OCI-LY3 (cell line): ENCODE results near the gene NPLOC4.
A peak's percentile ranks its signal among the peaks of the same experiment; 100 is the strongest.

Experiments
- H2AFZ ChIP-seq: fragments of 200-600, 300-600 bp; shearing (Covaris generic); 2 replicates; pipeline ENCODE4 v1.6.0; 2014; ENCODE audit warnings: antibody characterized with exemption, low read depth, low read length
- H3K27ac ChIP-seq: fragments of 200-600, 300-600 bp; sonication (generic); 2 replicates; pipeline ENCODE4 v1.5.1; 2014; ENCODE audit warnings: mild to moderate bottlenecking, low read length, moderate library complexity, mixed read lengths
- H3K27me3 ChIP-seq: fragments of 200-600, 300-600 bp; sonication (generic); 2 replicates; pipeline ENCODE4 v1.6.1; 2014; ENCODE audit warnings: low read depth, low read length, mixed read lengths
- H3K36me3 ChIP-seq: fragments of 200-600, 300-600 bp; sonication (generic); replicated peaks from 2 replicates; pipeline ENCODE3; 2014; ENCODE audit warnings: low read depth, low read length, mixed read lengths
- H3K4me1 ChIP-seq: fragments of 300-600, 200-600 bp; sonication (generic); 2 replicates; pipeline ENCODE4 v1.6.1; 2014; ENCODE audit warnings: low read length, mixed read lengths
- H3K4me2 ChIP-seq: fragments of 200-600, 300-600 bp; sonication (generic); 2 replicates; pipeline ENCODE4 v1.6.1; 2014; ENCODE audit warnings: low read length, mixed read lengths
- H3K4me3 ChIP-seq: fragments of 300-600, 200-600 bp; sonication (generic); 2 replicates; pipeline ENCODE4 v1.5.1; 2014; ENCODE audit warnings: antibody characterized with exemption, mild to moderate bottlenecking, low read length, moderate library complexity
- H3K79me2 ChIP-seq: fragments of 300-600, 200-600 bp; shearing (Covaris generic); 2 replicates; pipeline ENCODE4 v1.6.1; 2014; ENCODE audit warnings: mild to moderate bottlenecking, low read length, mixed read lengths
- H3K9ac ChIP-seq: fragments of 300-600, 200-600 bp; shearing (Covaris generic); 2 replicates; pipeline ENCODE4 v1.6.0; 2014; ENCODE audit warnings: mild to moderate bottlenecking, low read length, moderate library complexity
- H3K9me3 ChIP-seq: fragments of 200-600, 300-600 bp; shearing (Covaris generic); 2 replicates; pipeline ENCODE4 v1.6.1; 2014; ENCODE audit warnings: low read length, mixed read lengths; ENCODE audit not compliant: insufficient read depth
- H4K20me1 ChIP-seq: fragments of 200-600, 300-600 bp; sonication (generic); 2 replicates; pipeline ENCODE4 v1.6.1; 2016; ENCODE audit warnings: low read length, mixed read lengths; ENCODE audit not compliant: insufficient read depth
- EZH2phosphoT487 ChIP-seq: fragments of 200-600 bp; shearing (Covaris generic); IDR thresholded peaks from 2 replicates; pipeline ENCODE4 v1.6.1; 2018; ENCODE audit warnings: antibody characterized with exemption, mixed run types, low read depth
- TF ChIP-seq, protein P1 (sequence below): fragments of 200-600, 300-600 bp; sonication (generic); IDR thresholded peaks from 2 replicates; pipeline ENCODE4 v1.5.1; 2014; ENCODE audit warnings: antibody characterized with exemption, low read length, low read depth

NPLOC4 gene

DNA sequence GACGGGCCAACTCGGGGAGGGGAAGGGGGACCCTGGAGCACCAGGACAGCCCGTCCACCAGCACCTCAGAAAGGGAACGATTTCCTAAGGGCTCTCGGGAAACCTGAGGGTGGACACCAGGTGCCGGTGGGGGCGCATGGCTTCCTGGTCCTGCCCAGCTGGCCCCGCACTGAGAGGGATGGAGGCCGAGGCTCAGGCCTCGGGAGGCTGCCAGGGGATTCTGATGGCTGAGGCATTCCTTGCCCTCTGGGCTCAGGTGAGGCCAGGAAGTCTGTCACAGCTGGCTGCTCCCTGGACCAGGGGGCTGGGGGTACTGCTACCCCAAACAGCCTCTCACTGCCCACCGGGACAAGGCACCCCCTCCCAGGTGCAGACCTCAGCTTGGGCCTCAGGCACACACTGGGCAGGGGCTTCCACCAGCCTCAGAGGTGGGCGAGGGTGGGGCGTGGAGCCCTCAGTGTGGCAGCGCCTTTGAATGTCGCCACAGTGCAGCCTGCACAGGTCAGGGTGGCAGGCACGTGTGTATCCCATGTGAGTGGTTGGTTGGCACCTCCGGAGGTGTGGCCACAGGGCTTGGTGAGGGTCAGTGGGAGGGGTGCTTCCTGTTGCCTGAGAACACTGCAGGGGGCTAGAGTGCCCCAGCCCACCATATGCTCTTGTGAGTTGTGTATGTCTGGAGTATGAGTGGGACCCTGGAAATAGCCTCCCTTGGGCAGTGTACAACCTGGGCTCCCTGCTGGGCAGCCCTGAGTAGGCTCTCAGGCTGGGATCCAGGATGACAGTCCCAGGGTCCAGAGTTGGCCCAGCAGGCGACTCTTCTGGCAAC is 112.7 kb downstream of the NPLOC4 start:
- Histone ChIP-seq H3K9me3 (no peaks in the 10 kb centered on the region), H3K4me2 (no peak overlapping the region), H3K27me3 (peaks cover 13% of the 10 kb centered on the region), H3K79me2 (no peaks in the 10 kb centered on the region), H4K20me1 (no peaks in the 10 kb centered on the region), H3K4me3 (no peak overlapping the region), H3K27ac (no peak overlapping the region), H2AFZ (no peak overlapping the region), H3K9ac (no peak overlapping the region), H3K36me3 (no peaks in the 10 kb centered on the region), H3K4me1 (peaks cover 10% of the 10 kb centered on the region)
- TF ChIP-seq, protein P1, sequence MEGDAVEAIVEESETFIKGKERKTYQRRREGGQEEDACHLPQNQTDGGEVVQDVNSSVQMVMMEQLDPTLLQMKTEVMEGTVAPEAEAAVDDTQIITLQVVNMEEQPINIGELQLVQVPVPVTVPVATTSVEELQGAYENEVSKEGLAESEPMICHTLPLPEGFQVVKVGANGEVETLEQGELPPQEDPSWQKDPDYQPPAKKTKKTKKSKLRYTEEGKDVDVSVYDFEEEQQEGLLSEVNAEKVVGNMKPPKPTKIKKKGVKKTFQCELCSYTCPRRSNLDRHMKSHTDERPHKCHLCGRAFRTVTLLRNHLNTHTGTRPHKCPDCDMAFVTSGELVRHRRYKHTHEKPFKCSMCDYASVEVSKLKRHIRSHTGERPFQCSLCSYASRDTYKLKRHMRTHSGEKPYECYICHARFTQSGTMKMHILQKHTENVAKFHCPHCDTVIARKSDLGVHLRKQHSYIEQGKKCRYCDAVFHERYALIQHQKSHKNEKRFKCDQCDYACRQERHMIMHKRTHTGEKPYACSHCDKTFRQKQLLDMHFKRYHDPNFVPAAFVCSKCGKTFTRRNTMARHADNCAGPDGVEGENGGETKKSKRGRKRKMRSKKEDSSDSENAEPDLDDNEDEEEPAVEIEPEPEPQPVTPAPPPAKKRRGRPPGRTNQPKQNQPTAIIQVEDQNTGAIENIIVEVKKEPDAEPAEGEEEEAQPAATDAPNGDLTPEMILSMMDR = no peak
- TF ChIP-seq EZH2phosphoT487 = no peak

DNA sequence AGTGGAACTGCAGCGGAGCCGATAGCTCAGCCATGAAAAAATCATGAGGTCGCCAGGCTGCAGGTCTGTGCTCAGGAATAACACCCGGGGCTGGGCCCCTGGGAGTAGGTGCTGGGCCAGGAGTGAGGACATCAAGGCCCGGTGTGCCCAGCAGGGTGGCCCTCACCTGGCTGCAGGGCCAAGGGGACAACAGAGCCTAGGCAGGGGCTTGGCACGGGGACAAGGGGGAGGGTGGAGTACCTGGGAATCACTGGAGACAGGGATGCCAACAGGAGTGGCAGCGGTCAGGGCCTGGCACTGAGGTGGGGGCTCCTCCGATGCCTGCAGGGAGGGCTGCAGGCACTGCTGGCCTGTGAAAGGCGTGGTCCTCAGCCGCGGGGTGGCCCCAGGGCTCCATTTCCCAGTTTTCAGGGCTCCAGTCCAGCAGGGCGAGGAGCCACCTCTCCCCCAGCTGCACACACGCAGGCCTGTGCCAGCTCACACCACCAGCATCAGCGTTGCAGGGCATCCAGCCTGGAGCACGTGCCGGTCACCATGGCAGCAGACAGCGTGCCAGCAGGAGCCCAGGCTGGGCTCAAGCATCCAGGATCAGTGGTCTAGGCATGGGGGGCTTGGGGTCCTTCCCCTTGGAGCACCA is 113.4 kb downstream of the NPLOC4 start:
- TF ChIP-seq EZH2phosphoT487 = no peak
- TF ChIP-seq, protein P1 = no peak
- H3K79me2 ChIP-seq = no peaks in the 10 kb centered on the region
- H3K4me3 ChIP-seq = no peak overlapping the region
- no peak overlapping the region for H3K4me2 ChIP-seq
- H3K27ac ChIP-seq = no peak overlapping the region
- no peaks in the 10 kb centered on the region for H3K9me3 ChIP-seq
- H3K36me3 ChIP-seq = no peaks in the 10 kb centered on the region
- H3K9ac ChIP-seq = no peak overlapping the region
- H4K20me1 ChIP-seq = no peaks in the 10 kb centered on the region
- H3K4me1 ChIP-seq = peaks cover 13% of the 10 kb centered on the region
- peaks cover 13% of the 10 kb centered on the region for H3K27me3 ChIP-seq
- H2AFZ ChIP-seq = no peak overlapping the region

DNA sequence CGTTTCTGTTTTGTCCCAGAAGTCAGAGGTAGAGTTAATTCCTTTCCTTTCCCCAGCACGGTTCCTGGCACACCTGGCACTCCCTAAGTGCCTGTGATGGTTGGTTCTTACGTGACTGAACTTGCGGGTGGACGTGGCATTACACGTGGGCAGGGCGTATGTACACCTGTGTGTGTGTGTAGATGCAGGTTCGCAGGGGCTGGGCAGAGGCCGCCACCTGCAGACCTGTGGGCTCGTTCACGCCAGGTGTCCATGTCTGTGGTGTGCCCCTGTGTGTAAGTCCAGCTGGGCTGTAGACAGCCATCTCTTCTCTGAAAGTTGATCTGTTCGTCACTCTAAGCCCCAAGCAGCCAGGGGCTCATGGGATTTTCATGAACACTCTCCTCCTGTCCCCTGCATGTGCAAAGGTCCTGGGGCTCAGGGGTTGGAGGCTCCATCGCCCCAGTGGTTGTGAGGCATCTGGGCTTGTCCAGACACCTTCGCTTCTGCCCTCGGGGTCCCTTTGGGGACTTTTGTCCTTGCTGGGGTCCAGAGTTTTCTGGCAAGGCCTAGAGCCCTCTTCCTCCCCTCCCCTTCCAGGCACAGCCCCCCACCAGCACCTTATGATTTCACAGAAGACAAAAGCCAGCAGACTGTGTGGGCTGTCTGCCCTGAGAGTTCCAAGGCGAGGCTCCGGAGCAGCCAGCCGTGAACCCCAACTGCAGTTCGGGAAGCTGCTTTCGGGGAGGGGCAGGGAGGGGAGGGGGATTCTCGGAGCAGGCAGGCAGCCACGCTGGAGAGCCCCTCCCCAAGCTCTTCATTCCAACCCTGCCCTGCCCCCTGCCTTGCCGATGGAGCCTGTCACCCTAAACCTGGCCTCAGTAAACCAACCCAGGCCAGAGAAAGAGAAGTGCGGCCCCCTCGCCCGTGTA is 114.2 kb downstream of the NPLOC4 start:
- Histone ChIP-seq H2AFZ (no peak overlapping the region), H3K4me2 (no peak overlapping the region), H3K27ac (no peak overlapping the region), H4K20me1 (no peaks in the 10 kb centered on the region), H3K4me3 (no peak overlapping the region), H3K9ac (no peak overlapping the region), H3K27me3 (peaks cover 13% of the 10 kb centered on the region), H3K4me1 (peaks cover 20% of the 10 kb centered on the region), H3K9me3 (no peaks in the 10 kb centered on the region), H3K36me3 (no peaks in the 10 kb centered on the region), H3K79me2 (no peaks in the 10 kb centered on the region)
- TF ChIP-seq EZH2phosphoT487 = no peak
- TF ChIP-seq, protein P1 = peak; percentile 20; the same call in 1 of the 2 replicates
